C4-2B (cell line): ENCODE results near the gene KCTD16.

Experiments used
- H3K27ac ChIP-seq: fragments of 450-650 bp; 2 replicates; pipeline ENCODE4 v1.5.1; 2017
- CTCF ChIP-seq: fragments of 450-650 bp; conservative IDR thresholded peaks from 2 replicates; pipeline ENCODE4 v1.5.1; 2017; ENCODE audit warnings: mild to moderate bottlenecking
- ZFX ChIP-seq: fragments of 450-650 bp; IDR thresholded peaks from 2 replicates; pipeline ENCODE4 v1.6.1; 2017

Gene KCTD16

GRCh38 chr5:144260121-144260520, 89.4 kb downstream of the KCTD16 start:
- no peak overlapping the region for H3K27ac ChIP-seq
- TF ChIP-seq ZFX: no peak
- TF ChIP-seq CTCF: no peak

GRCh38 chr5:144265643-144266247, 95.1 kb downstream of the KCTD16 start:
- TF ChIP-seq ZFX (no peak), CTCF (no peak)
- H3K27ac ChIP-seq: no peak overlapping the region

- TF ChIP-seq ZFX: no peak
- no peak for TF ChIP-seq CTCF
- H3K27ac ChIP-seq: no peak overlapping the region
Measured at GRCh38 chr5:144267961-144268513, 97.4 kb downstream of the KCTD16 start.

- no peak for TF ChIP-seq ZFX
- no peak for TF ChIP-seq CTCF
- H3K27ac ChIP-seq: no peak overlapping the region
Measured at GRCh38 chr5:144273232-144274027, 102.8 kb downstream of the KCTD16 start.

GRCh38 chr5:144275329-144275728, 104.7 kb downstream of the KCTD16 start:
- TF ChIP-seq CTCF (no peak), ZFX (no peak)
- H3K27ac ChIP-seq: no peak overlapping the region

- H3K27ac ChIP-seq: no peak overlapping the region
- TF ChIP-seq CTCF: no peak
- no peak for TF ChIP-seq ZFX
Measured at GRCh38 chr5:144276034-144276822, 105.6 kb downstream of the KCTD16 start.

- no peak for TF ChIP-seq ZFX
- TF ChIP-seq CTCF: no peak
- H3K27ac ChIP-seq: no peak overlapping the region
Measured at GRCh38 chr5:144281784-144282183, 111.1 kb downstream of the KCTD16 start.
